ENCODE data around the gene ACP5. TPM values are rescaled to one million over a fixed set of nuclear protein-coding genes. Genes with fewer than 3 reads are reported as not detected.

ACP5 gene
- total and polyA plus RNA-seq, 2 of the 8 experiments (the other 6 are each of a cell fraction or from before 2014, with no cell fraction given): 9.0 to 14.3 TPM

DNA sequence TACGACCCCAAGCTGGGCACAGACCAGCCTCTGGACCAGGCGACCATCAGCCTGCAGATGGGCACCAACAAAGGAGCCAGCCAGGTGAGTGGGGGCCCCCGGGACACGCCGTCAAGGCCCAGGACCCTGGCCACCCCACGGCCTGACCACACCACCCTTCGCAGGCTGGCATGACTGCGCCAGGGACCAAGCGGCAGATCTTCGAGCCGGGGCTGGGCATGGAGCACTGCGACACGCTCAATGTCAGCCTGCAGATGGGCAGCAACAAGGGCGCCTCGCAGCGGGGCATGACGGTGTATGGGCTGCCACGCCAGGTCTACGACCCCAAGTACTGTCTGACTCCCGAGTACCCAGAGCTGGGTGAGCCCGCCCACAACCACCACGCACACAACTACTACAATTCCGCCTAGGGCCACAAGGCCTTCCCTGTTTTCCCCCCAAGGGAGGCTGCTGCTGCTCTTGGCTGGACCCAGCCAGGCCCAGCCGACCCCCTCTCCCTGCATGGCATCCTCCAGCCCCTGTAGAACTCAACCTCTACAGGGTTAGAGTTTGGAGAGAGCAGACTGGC, 28.0 kb downstream of the ACP5 start:
- no peaks in the 10 kb centered on the region for H3K9me3 ChIP-seq (ENCODE audit: insufficient read depth in 2 of 2, low read depth in 1 of 2, low read length in 1 of 2)
- no peak overlapping the region for H3K4me2 ChIP-seq (ENCODE audit: insufficient read depth in 1 of 2, low read depth in 2 of 2, low read length in 2 of 2)
- no peaks in the 10 kb centered on the region for H3K27me3 ChIP-seq (replicated peaks in 1 of 4; ENCODE audit: control insufficient read depth in 3 of 4, extremely low read depth in 1 of 4, insufficient read depth in 3 of 4, low read length in 3 of 4)
- no peak overlapping the region for H2BK20ac ChIP-seq (ENCODE audit: low read length)
- no peak overlapping the region for H3K18ac ChIP-seq (ENCODE audit: extremely low read depth, low read length)
- no peaks in the 10 kb centered on the region for H3K79me1 ChIP-seq (ENCODE audit: low read depth, low read length)
- no peak overlapping the region for H2BK5ac ChIP-seq (ENCODE audit: low read depth, low read length)
- no peak overlapping the region for H2AFZ ChIP-seq (ENCODE audit: low read length)
- H4K8ac ChIP-seq (ENCODE audit: extremely low read depth, insufficient read depth, low read length): peak overlapping the region; percentile 25; the same call in 1 of the 2 replicates
- H3K4ac ChIP-seq (replicated peaks; ENCODE audit: insufficient read length, low read depth, low read length): no peak overlapping the region
- no peak for DNase-seq (ENCODE audit: low read depth in 1 of 2, low spot score in 2 of 2)
- H4K5ac ChIP-seq (ENCODE audit: insufficient read length, low read depth, low read length): no peak overlapping the region
- ChIA-PET POLR2A (ENCODE audit: partially characterized antibody) (interaction anchor here (0.8 to 1.3 kb wide), 2 partner anchors 10 to 25 kb away, joined by 3 read pairs; partner anchors contain the start of gene ELOF1), CTCF (ENCODE audit: partially characterized antibody) (interaction anchor here (2.1 kb wide), 1 partner anchor 13 kb away, joined by 6 read pairs; no protein-coding TSS in a partner anchor)
- H3K36me3 ChIP-seq (ENCODE audit: control insufficient read depth in 2 of 4, insufficient read depth in 4 of 4, low read length in 3 of 4): peaks cover 0 to 22% (median 14%) of the 10 kb centered on the region in 4 experiments; a peak in 5 of 8 replicates
- peaks cover 0 to 4% (median 0%) of the 10 kb centered on the region in 4 experiments; a peak in 1 of 7 replicates for H3K4me1 ChIP-seq (replicated peaks in 1 of 4; ENCODE audit: control insufficient read depth in 3 of 4, insufficient read depth in 4 of 4, low read length in 3 of 4)
- 92% methylated on average over 19 of the region's 24 CpGs; no CpG with 5 or more reads in 1 of the 2 experiments for WGBS, 2 experiments (ENCODE audit: extremely low coverage in 1 of 2, insufficient coverage in 1 of 2, insufficient read length in 1 of 2, insufficient replicate concordance in 2 of 2, low coverage in 1 of 2, low lambda C conversion rate in 2 of 2, missing lambda C conversion rate in 1 of 2)
- H4K91ac ChIP-seq (replicated peaks; ENCODE audit: insufficient read length, low read length): no peak overlapping the region
- H3K9ac ChIP-seq (replicated peaks in 1 of 4; ENCODE audit: extremely low read depth in 1 of 4, low read depth in 3 of 4, low read length in 3 of 4): no peak overlapping the region
- H4K20me1 ChIP-seq (replicated peaks in 1 of 2; ENCODE audit: control insufficient read depth in 1 of 2, insufficient read depth in 2 of 2, low read length in 2 of 2): peaks cover 2 to 15% of the 10 kb centered on the region in 2 experiments
- H3K79me2 ChIP-seq (ENCODE audit: control insufficient read depth in 1 of 2, insufficient read depth in 2 of 2, low read length in 2 of 2): no peaks in the 10 kb centered on the region
- no peaks in the 10 kb centered on the region for H3K23me2 ChIP-seq (ENCODE audit: low read depth, low read length)
- no peak for FAIRE-seq
- H2BK120ac ChIP-seq (replicated peaks; ENCODE audit: low read depth, low read length): no peak overlapping the region
- H3K56ac ChIP-seq (replicated peaks; ENCODE audit: insufficient read length, low read depth, low read length): no peak overlapping the region
- no peak overlapping the region for H3K4me3 ChIP-seq (ENCODE audit: extremely low read depth in 1 of 4, insufficient read depth in 2 of 4, low read depth in 3 of 4, low read length in 4 of 4)
- no peak overlapping the region for H3K27ac ChIP-seq (ENCODE audit: low read depth, low read length)
- H3K14ac ChIP-seq (ENCODE audit: insufficient read length): no peak overlapping the region
- H3K23ac ChIP-seq (ENCODE audit: insufficient read length): no peak overlapping the region
- no peak overlapping the region for H2BK15ac ChIP-seq (ENCODE audit: low read length)
- TF ChIP-seq, protein P1, sequence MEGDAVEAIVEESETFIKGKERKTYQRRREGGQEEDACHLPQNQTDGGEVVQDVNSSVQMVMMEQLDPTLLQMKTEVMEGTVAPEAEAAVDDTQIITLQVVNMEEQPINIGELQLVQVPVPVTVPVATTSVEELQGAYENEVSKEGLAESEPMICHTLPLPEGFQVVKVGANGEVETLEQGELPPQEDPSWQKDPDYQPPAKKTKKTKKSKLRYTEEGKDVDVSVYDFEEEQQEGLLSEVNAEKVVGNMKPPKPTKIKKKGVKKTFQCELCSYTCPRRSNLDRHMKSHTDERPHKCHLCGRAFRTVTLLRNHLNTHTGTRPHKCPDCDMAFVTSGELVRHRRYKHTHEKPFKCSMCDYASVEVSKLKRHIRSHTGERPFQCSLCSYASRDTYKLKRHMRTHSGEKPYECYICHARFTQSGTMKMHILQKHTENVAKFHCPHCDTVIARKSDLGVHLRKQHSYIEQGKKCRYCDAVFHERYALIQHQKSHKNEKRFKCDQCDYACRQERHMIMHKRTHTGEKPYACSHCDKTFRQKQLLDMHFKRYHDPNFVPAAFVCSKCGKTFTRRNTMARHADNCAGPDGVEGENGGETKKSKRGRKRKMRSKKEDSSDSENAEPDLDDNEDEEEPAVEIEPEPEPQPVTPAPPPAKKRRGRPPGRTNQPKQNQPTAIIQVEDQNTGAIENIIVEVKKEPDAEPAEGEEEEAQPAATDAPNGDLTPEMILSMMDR (IDR thresholded peaks at IDR 0.05; ENCODE audit: control extremely low read depth in 1 of 3, insufficient read depth in 1 of 3, low read depth in 1 of 3, low read length in 3 of 3): no peak
- TF ChIP-seq MAFK (IDR thresholded peaks at IDR 0.05; ENCODE audit: low read depth, low read length) (no peak), KDM4A (IDR thresholded peaks at IDR 0.05; ENCODE audit: low read depth, low read length, severe bottlenecking) (no peak)
- no peak overlapping the region for H2AK5ac ChIP-seq (ENCODE audit: low read depth, low read length)
- H2BK12ac ChIP-seq (ENCODE audit: low read depth, low read length): no peak overlapping the region

All from H1 (cell line).